HG03432 (cell line): Measurements from ENCODE around the gene LDHB.
"Not testable (repeated sequence)": the region's sequence is repeated elsewhere in the genome, so short reads cannot be mapped to it uniquely, and the experiment has no call there.

Experiments used
- ATAC-seq: cut with Tn5 transposase; IDR thresholded peaks from one replicate; pipeline ENCODE4 v1.9.1; 2021; ENCODE audit warnings: mild to moderate bottlenecking, moderate library complexity; ENCODE audit not compliant: unreplicated experiment

LDHB gene

GRCh38 chr12:21614506-21614905, 43.1 kb downstream of the LDHB start:
- no peak for ATAC-seq

- ATAC-seq, result no peak
Observed at GRCh38 chr12:21613931-21614330, 43.7 kb downstream of the LDHB start.

GRCh38 chr12:21608196-21608595, 49.4 kb downstream of the LDHB start:
- no peak for ATAC-seq

DNA sequence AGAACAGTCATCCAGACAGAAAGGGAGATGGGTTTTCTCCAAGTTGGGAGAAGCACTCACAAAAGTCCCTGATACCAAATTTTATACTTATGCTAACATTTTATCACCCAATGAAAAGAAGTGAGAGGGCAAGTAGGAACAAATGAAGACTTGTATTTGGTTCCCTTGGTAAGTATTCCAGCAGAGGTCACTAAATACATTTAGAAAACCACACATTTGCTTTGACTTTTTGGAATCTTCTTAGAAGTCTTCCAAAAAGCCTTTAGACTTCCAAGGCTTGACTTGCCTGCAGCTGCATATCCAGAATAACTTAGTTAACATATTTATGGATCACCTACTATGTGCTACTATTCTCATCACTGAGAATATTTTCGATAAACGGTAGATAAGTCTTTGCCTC, 49.9 kb downstream of the LDHB start:
- ATAC-seq, result no peak

- ATAC-seq, result no peak
Observed at GRCh38 chr12:21606175-21606574, 51.5 kb downstream of the LDHB start.

GRCh38 chr12:21604245-21605101, 53.2 kb downstream of the LDHB start, which contains the start of gene GYS2:
TSS of gene GYS2 (minus strand) at chr12:21604847. CDS start at chr12:21604592, 255 bp downstream.
- ATAC-seq, result no peak

- ATAC-seq, result no peak
Observed at GRCh38 chr12:21602774-21603173, 54.9 kb downstream of the LDHB start.

GRCh38 chr12:21600196-21600595, 57.4 kb downstream of the LDHB start:
- ATAC-seq, result no peak

GRCh38 chr12:21599143-21599999, 58.3 kb downstream of the LDHB start:
- ATAC-seq, result peak; percentile 80

DNA sequence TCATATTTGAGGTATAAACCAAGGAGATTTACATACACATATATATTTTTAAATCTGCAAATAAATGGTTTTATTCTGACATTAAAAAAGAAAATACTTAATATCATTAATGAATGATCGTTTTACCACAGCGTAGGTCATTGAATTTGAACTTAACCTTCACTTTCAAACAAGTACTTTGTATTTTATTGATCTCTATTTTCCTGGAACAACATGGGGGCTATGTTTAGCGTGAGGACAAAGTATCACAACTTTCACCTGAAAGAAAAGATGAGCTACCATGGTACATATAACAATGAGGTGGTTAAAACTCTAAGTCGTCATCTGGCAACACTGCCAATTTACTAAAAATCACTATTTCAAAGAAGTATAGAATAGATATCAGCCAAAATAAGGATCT, 59.0 kb downstream of the LDHB start:
- ATAC-seq, result no peak

GRCh38 chr12:21595356-21595755, 62.3 kb downstream of the LDHB start:
- not testable (repeated sequence) for ATAC-seq

DNA sequence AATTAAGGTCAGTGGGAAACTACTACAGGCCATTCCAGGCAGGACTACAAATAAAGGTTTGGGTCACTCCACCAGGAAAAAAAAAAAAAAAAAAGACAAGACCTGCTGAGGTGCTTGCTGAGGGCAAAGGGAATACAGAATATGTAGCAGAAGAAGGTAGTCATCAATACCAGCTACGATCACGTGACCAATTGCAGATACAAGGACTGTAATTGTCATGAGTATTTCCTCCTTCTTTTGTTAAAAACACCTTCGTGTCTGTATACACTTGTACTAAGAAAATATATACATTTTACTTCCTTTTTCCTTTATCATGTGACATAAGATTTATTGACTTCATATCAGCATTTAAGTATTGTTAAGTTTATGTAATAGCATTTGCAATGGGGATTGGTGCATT, 72.2 kb downstream of the LDHB start:
- ATAC-seq, result no peak
